Right lobe of liver (tissue), 6 donors: Measurements from ENCODE around the gene MARS2. TPM values are rescaled to one million over a fixed set of nuclear protein-coding genes. Genes with fewer than 3 reads are reported as not detected.
"Not testable (repeated sequence)": the region's sequence is repeated elsewhere in the genome, so short reads cannot be mapped to it uniquely, and the experiment has no call there.

ENCODE experiments used
- ATAC-seq, 4 donors: fragments of 200-7000 bp; cut with Tn5 transposase; one replicate each; pipeline ENCODE4 v1.9.1; 2020; ENCODE audit warnings: mild to moderate bottlenecking in 4 of 4, moderate library complexity in 4 of 4
- DNase-seq, 3 donors: peaks; one replicate each; pipeline ENCODE4 v3.0.0-alpha.2; 2020
- H3K27ac ChIP-seq, 3 donors: fragments of 200-600 bp; one replicate each; pipeline ENCODE4 v1.8.0; 2022
- H3K27me3 ChIP-seq, 2 donors: fragments of 200-600 bp; one replicate each; pipeline ENCODE4 v1.8.0; 2022
- H3K36me3 ChIP-seq, 4 donors: fragments of 200-600 bp; sonication (generic) in 1 of 4; one replicate each; pipeline versions ENCODE4 v1.5.1 to v1.8.0; 2017 to 2022; ENCODE audit warnings: control low read depth in 1 of 4
- H3K4me1 ChIP-seq, 4 donors: fragments of 200-600 bp; sonication (generic) in 1 of 4; one replicate each; pipeline versions ENCODE4 v1.5.1 to v1.8.0; 2017 to 2022; ENCODE audit warnings: control low read depth in 1 of 4
- H3K4me3 ChIP-seq, 3 donors: fragments of 200-600 bp; one replicate each; pipeline ENCODE4 v1.8.0; 2022
- H3K9me3 ChIP-seq, 4 donors: fragments of 200-600 bp; sonication (generic) in 1 of 4; one replicate each; pipeline versions ENCODE4 v1.5.1 to v1.8.0; 2017 to 2022; ENCODE audit warnings: control low read depth in 1 of 4
- CTCF ChIP-seq, 4 donors: fragments of 200-600 bp in 3 of 4; fragments of 450-650 bp in 1 of 4; IDR thresholded peaks; one replicate each; pipeline versions ENCODE4 v1.5.1 to v1.8.0; 2016 to 2022; ENCODE audit warnings: antibody characterized with exemption in 4 of 4, mild to moderate bottlenecking in 2 of 4
- POLR2A ChIP-seq: fragments of 450-650 bp; IDR thresholded peaks from one replicate; pipeline ENCODE4 v1.6.1; 2017; ENCODE audit warnings: antibody characterized with exemption, mild to moderate bottlenecking
- WGBS: methylation state at CpG from one replicate; pipeline ENCODE4 v1.1.6; 2018; ENCODE audit warnings: low coverage, low lambda C conversion rate; ENCODE audit not compliant: insufficient coverage; ENCODE audit errors: missing lambda C conversion rate; 5-methylcytosine and 5-hydroxymethylcytosine counted together
- intact Hi-C, 2 donors: fragments of 100-400 bp; cut with DNase I; formaldehyde crosslinking; loops; one replicate each; pipeline versions ENCODE4 v1.11.2 to v1.14.1; 2022
- total RNA-seq, 6 experiments: library from RNA; depleted of rRNA in 2 of 6; stranded (reverse); fragments of >200 nt in 2 of 6; fragmentation: NEBNext Ultra II Directional in 3 of 6; extraction: Animal tissue kit (Norgen Biotek cat#: 25700) in 3 of 6; gene quantifications; one replicate each; pipeline versions ENCODE4 v1.1.0 to v1.2.4, GENCODE V29; 2016 to 2023
- donor health status: DM: no; HTN: yes; CAD: no.
- donor health status: DM: no; HTN: no; CAD: no.
- donor health status: DM: no; HTN: no; CAD: no.
- donor health status: DM: no; HTN: yes; CAD: no.
- donor health status: DM: no; HTN: yes; CAD: no.

The MARS2 gene
- total RNA-seq, 6 experiments from 2014 or later, result 5.1 to 15.1 (median 6.6) TPM

GRCh38 chr2:197707316-197708213 is 2.4 kb downstream of the MARS2 start:
- peak overlapping the region in 1 of 3 donors; percentile 89 for H3K4me3 ChIP-seq

GRCh38 chr2:197708331-197708730 is 3.2 kb downstream of the MARS2 start:
- H3K4me1 ChIP-seq, result peaks cover 0 to 27% (median 10%) of the 10 kb centered on the region in 4 donors
- ATAC-seq, result no peak
- H3K9me3 ChIP-seq, result no peaks in the 10 kb centered on the region
- no peak overlapping the region for H3K4me3 ChIP-seq
- intact Hi-C loops, result no loop called here
- no peak for TF ChIP-seq POLR2A
- TF ChIP-seq CTCF (IDR thresholded peaks at IDR 0.05), result no peak
- 39% methylated on average over 2 of the region's 2 CpGs for WGBS
- no peak overlapping the region for H3K27ac ChIP-seq
- DNase-seq, result no peak
- no peaks in the 10 kb centered on the region for H3K27me3 ChIP-seq
- no peaks in the 10 kb centered on the region for H3K36me3 ChIP-seq

More at GRCh38 chr2:197707316-197708213, 2.4 kb downstream of the MARS2 start:
- Histone ChIP-seq H3K36me3 (no peaks in the 10 kb centered on the region), H3K27ac (no peak overlapping the region), H3K4me1 (peaks cover 0 to 27% (median 10%) of the 10 kb centered on the region in 4 donors), H3K9me3 (no peaks in the 10 kb centered on the region), H3K27me3 (no peaks in the 10 kb centered on the region)
- intact Hi-C loops, result no loop called here
- no peak for DNase-seq
- WGBS, result 6% methylated on average over 4 of the region's 4 CpGs
- ATAC-seq, result peak in 3 of 4 donors; percentile 21 to 36 (median 29)
- TF ChIP-seq CTCF (IDR thresholded peaks at IDR 0.05) (peak; percentile 56 to 70 (median 64)), POLR2A (no peak)

- H3K36me3 ChIP-seq, intact Hi-C loops, H3K4me3 ChIP-seq, H3K27me3 ChIP-seq, DNase-seq, H3K9me3 ChIP-seq, H3K27ac ChIP-seq, ATAC-seq: not testable (repeated sequence)
- H3K4me1 ChIP-seq, result peaks cover 0 to 27% (median 10%) of the 10 kb centered on the region in 4 donors
- 96% methylated on average over 6 of the region's 7 CpGs for WGBS
These were observed 4.0 kb downstream of the MARS2 start for GRCh38 chr2:197709140-197709539.

- Histone ChIP-seq H3K4me1 (peaks cover 0 to 27% (median 10%) of the 10 kb centered on the region in 4 donors), H3K9me3 (no peaks in the 10 kb centered on the region), H3K27ac (no peak overlapping the region), H3K36me3 (no peaks in the 10 kb centered on the region), H3K27me3 (no peaks in the 10 kb centered on the region), H3K4me3 (no peak overlapping the region)
- intact Hi-C loops, result no loop called here
- DNase-seq (no peak), ATAC-seq (no peak)
- TF ChIP-seq POLR2A, result no peak
- TF ChIP-seq CTCF (IDR thresholded peaks at IDR 0.05), result no peak
These were observed 5.4 kb downstream of the MARS2 start for GRCh38 chr2:197710424-197711042.

GRCh38 chr2:197711578-197711977 is 6.4 kb downstream of the MARS2 start:
- H3K9me3 ChIP-seq, result no peaks in the 10 kb centered on the region
- DNase-seq (no peak), ATAC-seq (no peak)
- peaks cover 0 to 21% (median 8%) of the 10 kb centered on the region in 4 donors for H3K4me1 ChIP-seq
- intact Hi-C loops, result no loop called here
- no peaks in the 10 kb centered on the region for H3K36me3 ChIP-seq
- no peak overlapping the region for H3K27ac ChIP-seq
- no peak overlapping the region for H3K4me3 ChIP-seq
- no peaks in the 10 kb centered on the region for H3K27me3 ChIP-seq
- TF ChIP-seq POLR2A, result no peak
- TF ChIP-seq CTCF (IDR thresholded peaks at IDR 0.05), result no peak
